HCT116 (cell line): ENCODE measurements around the gene IPCEF1. TPM values are rescaled to one million over a fixed set of nuclear protein-coding genes. Genes with fewer than 3 reads are reported as not detected.

Experiments
- ATAC-seq: fragments of 200-7000 bp; cut with Tn5 transposase; 2 replicates; pipeline ENCODE4 v1.9.1; 2020; ENCODE audit warnings: mild to moderate bottlenecking, moderate library complexity
- BruUV-seq: library from RNA; stranded (reverse); fragments of 400-500 nt; replicated peaks from 2 replicates; lab custom pipeline; 2021; lab: Mats Ljungman, UMichigan
- CTCF ChIA-PET: fragments of 300-600 bp; sonication (Branson Sonifier 250); formaldehyde crosslinking; loops from one replicate; lab custom pipeline; 2021; ENCODE audit warnings: antibody characterized with exemption; lab: Charles Lee
- POLR2A ChIA-PET: fragments of 300-600, 350-600 bp; sonication (Branson Sonifier 250); formaldehyde crosslinking; loops from one replicate; lab custom pipeline; 2021; ENCODE audit warnings: antibody characterized with exemption; lab: Charles Lee
- RAD21 ChIA-PET, 2 experiments: fragments of 300-600 bp; sonication (Branson Sonifier 250); formaldehyde crosslinking; loops; one replicate each; lab custom pipeline; 2023; ENCODE audit warnings: low total read pairs in 2 of 2; ENCODE audit not compliant: uncharacterized antibody in 2 of 2, unreplicated experiment in 2 of 2, low non-redundant PET in 1 of 2; lab: Charles Lee
- DNase-seq: peaks from one replicate; pipeline ENCODE4 v3.0.0-alpha.2; 2010; ENCODE audit warnings: low read depth, low spot score
- H2AFZ ChIP-seq: fragments of 200-600 bp; shearing (Covaris generic), sonication (generic); 2 replicates; pipeline ENCODE4 v1.6.1; 2017; ENCODE audit warnings: low read depth, mixed run types, mixed read lengths, antibody characterized with exemption, low read length; ENCODE audit not compliant: poor library complexity, severe bottlenecking
- H3K27ac ChIP-seq: 2 replicates; pipeline ENCODE4 v1.5.1; 2012; ENCODE audit warnings: low read depth, low read length
- H3K27me3 ChIP-seq: fragments of 200-600 bp; sonication (generic); 2 replicates; pipeline ENCODE4 v1.6.1; 2016; ENCODE audit warnings: mixed run types, low read length, mixed read lengths; ENCODE audit not compliant: insufficient read depth
- H3K36me3 ChIP-seq, 2 experiments: fragments of 200-500 bp in 1 of 2; fragments of 200-600 bp in 1 of 2; sonication (Bioruptor generic) in 1 of 2; sonication (generic) in 1 of 2; 2 replicates each; pipeline versions ENCODE4 v1.5.1 to v1.6.1; 2014 to 2016; ENCODE audit warnings: low read length in 2 of 2, inconsistent platforms in 1 of 2, mixed read lengths in 1 of 2, mixed run types in 1 of 2; ENCODE audit not compliant: insufficient read depth in 2 of 2, control insufficient read depth in 1 of 2
- H3K4me1 ChIP-seq, 2 experiments: fragments of 200-600 bp in 1 of 2; sonication (generic) in 1 of 2; 2 replicates each; pipeline versions ENCODE4 v1.5.1 to v1.6.1; 2012 to 2017; ENCODE audit warnings: low read length in 2 of 2, inconsistent platforms in 1 of 2, mild to moderate bottlenecking in 1 of 2, mixed read lengths in 1 of 2, mixed run types in 1 of 2, moderate library complexity in 1 of 2; ENCODE audit not compliant: insufficient read depth in 2 of 2, control insufficient read depth in 1 of 2
- H3K4me2 ChIP-seq: fragments of 200-600 bp; sonication (generic); 2 replicates; pipeline ENCODE4 v1.6.1; 2017; ENCODE audit warnings: mixed run types, low read length, mixed read lengths
- H3K4me3 ChIP-seq, 2 experiments: fragments of 200-600 bp in 1 of 2; sonication (generic) in 1 of 2; replicated peaks in 1 of 2; 2 replicates each; pipeline ENCODE4 v1.5.1; 2011 to 2016; ENCODE audit warnings: low read length in 2 of 2, control low read depth in 1 of 2, low read depth in 1 of 2, mild to moderate bottlenecking in 1 of 2, mixed read lengths in 1 of 2, mixed run types in 1 of 2
- H3K79me2 ChIP-seq: fragments of 200-600 bp; sonication (generic); 2 replicates; pipeline ENCODE4 v1.6.1; 2017; ENCODE audit warnings: mild to moderate bottlenecking, mixed run types, low read length, moderate library complexity, mixed read lengths; ENCODE audit not compliant: insufficient read depth
- H3K9ac ChIP-seq: fragments of 200-600 bp; sonication (generic); 2 replicates; pipeline ENCODE4 v1.6.1; 2016; ENCODE audit warnings: low read length, mixed read lengths
- H3K9me2 ChIP-seq: fragments of 200-600 bp; sonication (generic), shearing (Covaris generic); 2 replicates; pipeline ENCODE4 v1.6.1; 2017; ENCODE audit warnings: mixed run types, mild to moderate bottlenecking, moderate library complexity; ENCODE audit not compliant: insufficient read depth
- H3K9me3 ChIP-seq, 2 experiments: fragments of 200-500 bp in 1 of 2; fragments of 200-600 bp in 1 of 2; sonication (Bioruptor generic) in 1 of 2; sonication (generic) in 1 of 2; 2 replicates each; pipeline ENCODE4 v1.6.1; 2014 to 2017; ENCODE audit warnings: low read length in 2 of 2, mixed read lengths in 2 of 2, inconsistent platforms in 1 of 2, low read depth in 1 of 2, mild to moderate bottlenecking in 1 of 2, mixed run types in 1 of 2, moderate library complexity in 1 of 2; ENCODE audit not compliant: control insufficient read depth in 1 of 2, insufficient read depth in 1 of 2
- H4K20me1 ChIP-seq: fragments of 200-600 bp; sonication (generic), shearing (Covaris generic); 2 replicates; pipeline ENCODE4 v1.6.1; 2017; ENCODE audit warnings: mixed run types, mild to moderate bottlenecking, moderate library complexity; ENCODE audit not compliant: insufficient read depth
- CBX3 ChIP-seq: IDR thresholded peaks from 2 replicates; pipeline ENCODE4 v1.6.1; 2012; ENCODE audit warnings: low read depth
- CEBPB ChIP-seq: IDR thresholded peaks from 2 replicates; pipeline ENCODE4 v1.6.1; 2012; ENCODE audit warnings: low read depth
- EZH2 ChIP-seq: fragments of 200-600 bp; sonication (generic); IDR thresholded peaks from 2 replicates; pipeline ENCODE4 v1.6.1; 2017; ENCODE audit warnings: antibody characterized with exemption, mixed run types
- EZH2phosphoT487 ChIP-seq: fragments of 200-600 bp; IDR thresholded peaks from 2 replicates; pipeline ENCODE4 v1.6.1; 2018; ENCODE audit warnings: antibody characterized with exemption, borderline replicate concordance
- JUND ChIP-seq: IDR thresholded peaks from 2 replicates; pipeline ENCODE4 v1.6.1; 2012
- POLR2A ChIP-seq: IDR thresholded peaks from 2 replicates; pipeline ENCODE4 v1.7.0; 2011; ENCODE audit warnings: borderline replicate concordance; ENCODE audit not compliant: insufficient read depth, insufficient read length; ENCODE audit errors: extremely low read depth
- RAD21 ChIP-seq: IDR thresholded peaks from 2 replicates; pipeline ENCODE4 v1.6.1; 2012; ENCODE audit warnings: low read depth, mild to moderate bottlenecking
- SIN3A ChIP-seq: IDR thresholded peaks from 2 replicates; pipeline ENCODE4 v1.6.1; 2012; ENCODE audit warnings: low read depth
- SP1 ChIP-seq: IDR thresholded peaks from 2 replicates; pipeline ENCODE4 v1.6.1; 2012; ENCODE audit warnings: low read depth
- TCF7L2 ChIP-seq: IDR thresholded peaks from 2 replicates; pipeline ENCODE4 v1.7.0; 2011; ENCODE audit warnings: borderline replicate concordance, inconsistent platforms; ENCODE audit not compliant: insufficient read depth, insufficient read length; ENCODE audit errors: extremely low read depth
- YY1 ChIP-seq: IDR thresholded peaks from 2 replicates; pipeline ENCODE4 v1.6.1; 2011; ENCODE audit warnings: low read length, low read depth, moderate library complexity, mild to moderate bottlenecking; ENCODE audit not compliant: insufficient replicate concordance; ENCODE audit errors: extremely low read depth
- ZFX ChIP-seq: fragments of 450-650 bp; IDR thresholded peaks from 2 replicates; pipeline ENCODE4 v1.6.1; 2017
- intact Hi-C: fragments of 100-400 bp; cut with micrococcal nuclease; formaldehyde crosslinking; loops from 2 replicates; pipeline ENCODE4 v1.10.0; 2022
- total RNA-seq: library from RNA; stranded (reverse); gene quantifications from one replicate; pipeline ENCODE4 v1.2.1, GENCODE V29; 2021; ENCODE audit not compliant: unreplicated experiment
- TF ChIP-seq, protein P1 (sequence below): IDR thresholded peaks from 2 replicates; pipeline ENCODE4 v1.6.1; 2012; ENCODE audit warnings: low read depth
- TF ChIP-seq, protein P2 (sequence below): IDR thresholded peaks from 2 replicates; pipeline ENCODE4 v1.6.1; 2012

The IPCEF1 gene
- total RNA-seq, 1 experiment from 2014 or later, result 0.32 TPM

- POLR2A ChIA-PET, result no interaction called here
- H3K4me2 ChIP-seq, result no peak overlapping the region
- H3K79me2 ChIP-seq, result no peaks in the 10 kb centered on the region
- DNase-seq (no peak), ATAC-seq (no peak)
- H3K27me3 ChIP-seq, result no peaks in the 10 kb centered on the region
- TF ChIP-seq CBX3 (no peak), POLR2A (no peak), JUND (no peak), YY1 (no peak), CEBPB (no peak), SIN3A (no peak), TCF7L2 (no peak), RAD21 (no peak), ZFX (no peak), EZH2phosphoT487 (no peak), EZH2 (no peak), SP1 (no peak)
- TF ChIP-seq, protein P1, sequence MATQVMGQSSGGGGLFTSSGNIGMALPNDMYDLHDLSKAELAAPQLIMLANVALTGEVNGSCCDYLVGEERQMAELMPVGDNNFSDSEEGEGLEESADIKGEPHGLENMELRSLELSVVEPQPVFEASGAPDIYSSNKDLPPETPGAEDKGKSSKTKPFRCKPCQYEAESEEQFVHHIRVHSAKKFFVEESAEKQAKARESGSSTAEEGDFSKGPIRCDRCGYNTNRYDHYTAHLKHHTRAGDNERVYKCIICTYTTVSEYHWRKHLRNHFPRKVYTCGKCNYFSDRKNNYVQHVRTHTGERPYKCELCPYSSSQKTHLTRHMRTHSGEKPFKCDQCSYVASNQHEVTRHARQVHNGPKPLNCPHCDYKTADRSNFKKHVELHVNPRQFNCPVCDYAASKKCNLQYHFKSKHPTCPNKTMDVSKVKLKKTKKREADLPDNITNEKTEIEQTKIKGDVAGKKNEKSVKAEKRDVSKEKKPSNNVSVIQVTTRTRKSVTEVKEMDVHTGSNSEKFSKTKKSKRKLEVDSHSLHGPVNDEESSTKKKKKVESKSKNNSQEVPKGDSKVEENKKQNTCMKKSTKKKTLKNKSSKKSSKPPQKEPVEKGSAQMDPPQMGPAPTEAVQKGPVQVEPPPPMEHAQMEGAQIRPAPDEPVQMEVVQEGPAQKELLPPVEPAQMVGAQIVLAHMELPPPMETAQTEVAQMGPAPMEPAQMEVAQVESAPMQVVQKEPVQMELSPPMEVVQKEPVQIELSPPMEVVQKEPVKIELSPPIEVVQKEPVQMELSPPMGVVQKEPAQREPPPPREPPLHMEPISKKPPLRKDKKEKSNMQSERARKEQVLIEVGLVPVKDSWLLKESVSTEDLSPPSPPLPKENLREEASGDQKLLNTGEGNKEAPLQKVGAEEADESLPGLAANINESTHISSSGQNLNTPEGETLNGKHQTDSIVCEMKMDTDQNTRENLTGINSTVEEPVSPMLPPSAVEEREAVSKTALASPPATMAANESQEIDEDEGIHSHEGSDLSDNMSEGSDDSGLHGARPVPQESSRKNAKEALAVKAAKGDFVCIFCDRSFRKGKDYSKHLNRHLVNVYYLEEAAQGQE, result no peak
- TF ChIP-seq, protein P2, sequence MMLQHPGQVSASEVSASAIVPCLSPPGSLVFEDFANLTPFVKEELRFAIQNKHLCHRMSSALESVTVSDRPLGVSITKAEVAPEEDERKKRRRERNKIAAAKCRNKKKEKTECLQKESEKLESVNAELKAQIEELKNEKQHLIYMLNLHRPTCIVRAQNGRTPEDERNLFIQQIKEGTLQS, result no peak
- BruUV-seq, result no TSS peak
- H2AFZ ChIP-seq, result no peak overlapping the region
- H3K27ac ChIP-seq, result no peak overlapping the region
- CTCF ChIA-PET, result no interaction called here
- intact Hi-C loops, result no loop called here
- H3K36me3 ChIP-seq, result no peaks in the 10 kb centered on the region
- RAD21 ChIA-PET, result no interaction called here
- no peaks in the 10 kb centered on the region for H3K9me3 ChIP-seq
- no peak overlapping the region for H3K9ac ChIP-seq
- H3K9me2 ChIP-seq, result no peaks in the 10 kb centered on the region
- H3K4me3 ChIP-seq, result no peak overlapping the region
- no peaks in the 10 kb centered on the region for H4K20me1 ChIP-seq
- no peaks in the 10 kb centered on the region for H3K4me1 ChIP-seq
Measured at GRCh38 chr6:154341336-154341735, 15.3 kb downstream of the IPCEF1 start.
